Hepatocyte (in vitro differentiated cells): ENCODE results near the gene RPP30. TPM values are rescaled to one million over a fixed set of nuclear protein-coding genes. Genes with fewer than 3 reads are reported as not detected.

ENCODE experiments used
- DNase-seq: peaks from one replicate; pipeline ENCODE4 v3.0.0-alpha.2; 2016; ENCODE audit warnings: low spot score
- H2AFZ ChIP-seq: fragments of 200-600 bp; sonication (generic); 2 replicates; pipeline ENCODE4 v1.6.0; 2016; ENCODE audit warnings: antibody characterized with exemption, mild to moderate bottlenecking
- H3K27ac ChIP-seq: fragments of 200-600 bp; sonication (generic); 2 replicates; pipeline ENCODE4 v1.5.1; 2016; ENCODE audit warnings: mild to moderate bottlenecking
- H3K27me3 ChIP-seq: fragments of 200-600 bp; sonication (generic); 2 replicates; pipeline ENCODE4 v1.6.1; 2016
- H3K36me3 ChIP-seq: fragments of 200-600 bp; sonication (generic); replicated peaks from 2 replicates; pipeline ENCODE4 v1.5.1; 2016; ENCODE audit warnings: low read depth; ENCODE audit not compliant: insufficient read depth
- H3K4me1 ChIP-seq: fragments of 200-600 bp; sonication (generic); 2 replicates; pipeline ENCODE4 v1.5.1; 2016; ENCODE audit warnings: mild to moderate bottlenecking, moderate library complexity; ENCODE audit not compliant: insufficient read depth
- H3K4me2 ChIP-seq: fragments of 200-600 bp; sonication (generic); 2 replicates; pipeline ENCODE4 v1.6.0; 2016
- H3K4me3 ChIP-seq: fragments of 200-600 bp; sonication (generic); 2 replicates; pipeline ENCODE4 v1.5.1; 2016; ENCODE audit warnings: mild to moderate bottlenecking
- H3K79me2 ChIP-seq: fragments of 200-600 bp; sonication (generic); 2 replicates; pipeline ENCODE4 v1.6.0; 2017; ENCODE audit warnings: mild to moderate bottlenecking
- H3K9me2 ChIP-seq: fragments of 200-600 bp; sonication (generic); replicated peaks from 2 replicates; pipeline ENCODE4 v1.6.0; 2017; ENCODE audit warnings: mild to moderate bottlenecking; ENCODE audit not compliant: insufficient read depth
- H3K9me3 ChIP-seq: fragments of 200-600 bp; sonication (generic); 2 replicates; pipeline ENCODE4 v1.5.1; 2016; ENCODE audit warnings: low read depth, mild to moderate bottlenecking
- H4K20me1 ChIP-seq: fragments of 200-600 bp; sonication (generic); 2 replicates; pipeline ENCODE4 v1.6.0; 2016; ENCODE audit warnings: mild to moderate bottlenecking; ENCODE audit not compliant: insufficient read depth, poor library complexity, severe bottlenecking
- CTCF ChIP-seq: fragments of 200-600 bp; sonication (generic); IDR thresholded peaks from 2 replicates; pipeline ENCODE4 v1.5.1; 2016; ENCODE audit warnings: antibody characterized with exemption, mild to moderate bottlenecking; ENCODE audit not compliant: poor library complexity
- EZH2 ChIP-seq: fragments of 200-600 bp; sonication (generic); IDR thresholded peaks from 2 replicates; pipeline ENCODE4 v1.6.1; 2016; ENCODE audit warnings: antibody characterized with exemption, mild to moderate bottlenecking, borderline replicate concordance
- EZH2phosphoT487 ChIP-seq: fragments of 200-600 bp; sonication (generic); IDR thresholded peaks from one replicate; pipeline ENCODE4 v1.6.1; 2018; ENCODE audit warnings: antibody characterized with exemption, mild to moderate bottlenecking, low read depth, moderate library complexity; ENCODE audit not compliant: unreplicated experiment, severe bottlenecking
- WGBS: methylation state at CpG from one replicate; pipeline ENCODE4 v1.1.6; 2016; ENCODE audit warnings: low lambda C conversion rate; ENCODE audit errors: missing lambda C conversion rate; 5-methylcytosine and 5-hydroxymethylcytosine counted together
- polyA plus RNA-seq: library from polyadenylated mRNA; unstranded; fragments of >200 nt; fragmentation: Nextera tagmentation; extraction: Ambion mirVana; gene quantifications from 2 replicates; pipeline ENCODE4 v1.2.1, GENCODE V29; 2016
- total RNA-seq: library from RNA; depleted of rRNA; stranded (reverse); fragments of >200 nt; gene quantifications from 2 replicates; pipeline ENCODE4 v1.2.3, GENCODE V29; 2014

Gene RPP30
- total and polyA plus RNA-seq, 2 experiments from 2014 or later, result 33.1 to 38.6 TPM

- Histone ChIP-seq H4K20me1 (no peaks in the 10 kb centered on the region), H3K9me3 (no peaks in the 10 kb centered on the region), H3K9me2 (no peaks in the 10 kb centered on the region), H3K4me1 (peaks cover 7% of the 10 kb centered on the region), H2AFZ (no peak overlapping the region), H3K36me3 (no peaks in the 10 kb centered on the region), H3K79me2 (no peaks in the 10 kb centered on the region), H3K27ac (no peak overlapping the region), H3K27me3 (peaks cover 69% of the 10 kb centered on the region), H3K4me3 (no peak overlapping the region), H3K4me2 (no peak overlapping the region)
- WGBS, result 94% methylated on average over 5 of the region's 5 CpGs
- no peak for TF ChIP-seq EZH2
- no peak for TF ChIP-seq EZH2phosphoT487
- no peak for TF ChIP-seq CTCF
- DNase-seq, result no peak
Observed at GRCh38 chr10:90859321-90859751, 12.4 kb upstream of the RPP30 start.

- Histone ChIP-seq H3K9me3 (no peaks in the 10 kb centered on the region), H3K4me1 (peaks cover 7% of the 10 kb centered on the region), H3K27me3 (peaks cover 57% of the 10 kb centered on the region), H3K79me2 (no peaks in the 10 kb centered on the region), H3K4me3 (no peak overlapping the region), H3K36me3 (no peaks in the 10 kb centered on the region), H2AFZ (no peak overlapping the region), H4K20me1 (no peaks in the 10 kb centered on the region), H3K9me2 (no peaks in the 10 kb centered on the region), H3K27ac (no peak overlapping the region), H3K4me2 (no peak overlapping the region)
- 95% methylated on average over 1 of the region's 1 CpG for WGBS
- DNase-seq, result no peak
- TF ChIP-seq CTCF (no peak), EZH2phosphoT487 (no peak), EZH2 (no peak)
Observed at GRCh38 chr10:90860790-90861189, 11.0 kb upstream of the RPP30 start.

- Histone ChIP-seq H3K9me2 (no peaks in the 10 kb centered on the region), H3K36me3 (no peaks in the 10 kb centered on the region), H2AFZ (no peak overlapping the region), H4K20me1 (no peaks in the 10 kb centered on the region), H3K79me2 (no peaks in the 10 kb centered on the region), H3K9me3 (no peaks in the 10 kb centered on the region), H3K4me1 (no peaks in the 10 kb centered on the region), H3K27me3 (peaks cover 40% of the 10 kb centered on the region), H3K27ac (no peak overlapping the region), H3K4me2 (no peak overlapping the region), H3K4me3 (no peak overlapping the region)
- WGBS, result 52% methylated on average over 2 of the region's 2 CpGs
- DNase-seq, result peak; percentile 45
- TF ChIP-seq CTCF, result peak; percentile 83
- TF ChIP-seq EZH2, result no peak
- no peak for TF ChIP-seq EZH2phosphoT487
Observed at GRCh38 chr10:90862908-90863514, 8.8 kb upstream of the RPP30 start.

- Histone ChIP-seq H2AFZ (no peak overlapping the region), H3K36me3 (no peaks in the 10 kb centered on the region), H3K9me3 (no peaks in the 10 kb centered on the region), H3K27me3 (peaks cover 19% of the 10 kb centered on the region), H3K4me3 (no peak overlapping the region), H3K4me2 (no peak overlapping the region), H3K9me2 (no peaks in the 10 kb centered on the region), H3K4me1 (no peaks in the 10 kb centered on the region), H3K27ac (no peak overlapping the region), H4K20me1 (no peaks in the 10 kb centered on the region), H3K79me2 (no peaks in the 10 kb centered on the region)
- TF ChIP-seq CTCF (peak; percentile 45), EZH2 (no peak), EZH2phosphoT487 (no peak)
- peak; percentile 21 for DNase-seq
- WGBS, result 52% methylated on average over 3 of the region's 3 CpGs
Observed at GRCh38 chr10:90865401-90865800, 6.4 kb upstream of the RPP30 start.
